Cardiac fibroblast (primary cell): ENCODE data around the gene TSEN2.
A peak's percentile ranks its signal among the peaks of the same experiment; 100 is the strongest.

Experiments used
- DNase-seq, 2 donors: peaks; one replicate each; pipeline versions ENCODE4 v3.0.0 to v3.0.0-alpha.2; 2010; ENCODE audit warnings: low read depth in 2 of 2
- H3K4me3 ChIP-seq, 2 donors: replicated peaks in 1 of 2; 1 replicate in 1 of 2; 2 replicates in 1 of 2; pipeline ENCODE4 v1.5.1; 2011; ENCODE audit warnings: low read depth in 2 of 2, low read length in 2 of 2, mild to moderate bottlenecking in 2 of 2, moderate library complexity in 1 of 2
- CTCF ChIP-seq: IDR thresholded peaks from one replicate; pipeline ENCODE4 v1.5.1; 2011; ENCODE audit warnings: low read depth, mild to moderate bottlenecking, low read length, inconsistent platforms

The TSEN2 gene

GRCh38 chr3:12579456-12579855 is 95.2 kb downstream of the TSEN2 start:
- H3K4me3 ChIP-seq: no peak overlapping the region
- DNase-seq: no peak
- no peak for TF ChIP-seq CTCF

DNA sequence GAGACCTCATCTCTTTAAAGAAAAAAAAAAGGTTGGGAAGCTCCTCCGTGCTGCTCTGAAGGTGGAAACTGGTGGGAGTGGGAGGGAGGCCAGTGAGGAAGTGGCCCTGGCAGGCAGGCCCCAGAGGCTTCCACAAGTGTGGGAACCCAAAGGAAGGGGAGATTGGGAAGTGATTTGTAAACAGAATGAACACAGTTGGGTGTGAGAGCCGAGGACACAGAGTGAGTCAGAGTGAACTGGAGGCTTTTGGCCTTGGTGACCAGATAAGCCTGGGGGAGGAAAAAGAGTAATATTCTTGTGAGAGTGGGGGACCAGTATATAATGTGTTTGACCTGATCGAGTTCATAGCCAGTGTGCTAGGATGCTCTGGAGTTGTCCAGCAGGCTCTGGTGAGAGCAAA is 95.6 kb downstream of the TSEN2 start:
- peak; percentile 35 to 57 for DNase-seq
- no peak for TF ChIP-seq CTCF
- H3K4me3 ChIP-seq: no peak overlapping the region

DNA sequence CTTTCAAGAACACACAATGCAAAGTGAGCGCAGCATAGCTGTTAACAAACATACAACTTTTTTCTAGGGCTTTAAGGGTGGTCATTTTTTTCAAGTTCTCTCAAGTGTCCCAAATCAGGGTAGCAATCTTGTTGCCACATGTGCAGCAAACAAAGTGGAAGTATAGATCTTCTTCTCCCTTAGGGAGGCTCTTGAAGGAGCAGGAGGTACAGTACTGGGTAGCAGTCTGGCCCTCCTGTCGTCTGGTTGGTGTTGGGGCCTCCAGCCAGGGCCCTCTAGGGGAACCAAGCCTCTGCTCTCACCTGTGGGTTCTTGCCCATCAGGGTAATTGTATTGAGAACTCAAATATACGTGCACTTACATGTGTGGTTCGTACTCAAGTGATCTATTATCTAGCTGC is 98.5 kb downstream of the TSEN2 start:
- no peak for TF ChIP-seq CTCF

More for the DNA sequence above, 98.5 kb downstream of the TSEN2 start:
- no peak for DNase-seq
- no peak overlapping the region for H3K4me3 ChIP-seq
